ENCODE results near the gene MOB3A.

DNA sequence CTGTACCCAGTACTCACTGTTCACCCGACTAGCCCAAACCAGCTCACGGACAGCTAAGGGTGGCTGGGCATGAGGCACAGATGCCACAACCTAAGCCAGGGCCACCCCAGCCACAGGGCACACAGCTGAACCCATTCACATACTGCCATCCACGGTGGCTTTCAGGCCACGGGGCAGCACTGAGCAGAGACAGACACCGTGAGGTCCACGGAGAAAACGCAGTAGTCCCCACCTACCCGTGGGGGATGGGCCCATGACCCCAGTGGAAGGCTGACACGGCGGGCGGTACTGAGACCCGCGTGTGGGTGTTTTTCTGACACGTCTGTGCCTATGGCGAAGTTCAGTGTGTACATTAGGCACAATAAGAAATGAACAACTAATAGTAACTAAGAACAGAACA, 26.1 kb upstream of the MOB3A start:
- TF ChIP-seq, protein P1, sequence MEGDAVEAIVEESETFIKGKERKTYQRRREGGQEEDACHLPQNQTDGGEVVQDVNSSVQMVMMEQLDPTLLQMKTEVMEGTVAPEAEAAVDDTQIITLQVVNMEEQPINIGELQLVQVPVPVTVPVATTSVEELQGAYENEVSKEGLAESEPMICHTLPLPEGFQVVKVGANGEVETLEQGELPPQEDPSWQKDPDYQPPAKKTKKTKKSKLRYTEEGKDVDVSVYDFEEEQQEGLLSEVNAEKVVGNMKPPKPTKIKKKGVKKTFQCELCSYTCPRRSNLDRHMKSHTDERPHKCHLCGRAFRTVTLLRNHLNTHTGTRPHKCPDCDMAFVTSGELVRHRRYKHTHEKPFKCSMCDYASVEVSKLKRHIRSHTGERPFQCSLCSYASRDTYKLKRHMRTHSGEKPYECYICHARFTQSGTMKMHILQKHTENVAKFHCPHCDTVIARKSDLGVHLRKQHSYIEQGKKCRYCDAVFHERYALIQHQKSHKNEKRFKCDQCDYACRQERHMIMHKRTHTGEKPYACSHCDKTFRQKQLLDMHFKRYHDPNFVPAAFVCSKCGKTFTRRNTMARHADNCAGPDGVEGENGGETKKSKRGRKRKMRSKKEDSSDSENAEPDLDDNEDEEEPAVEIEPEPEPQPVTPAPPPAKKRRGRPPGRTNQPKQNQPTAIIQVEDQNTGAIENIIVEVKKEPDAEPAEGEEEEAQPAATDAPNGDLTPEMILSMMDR (IDR thresholded peaks at IDR 0.05): no peak
- TF ChIP-seq EP300 (IDR thresholded peaks at IDR 0.05; ENCODE audit: low read depth): no peak

All from transverse colon (tissue), 3 donors.